Endometrium (tissue), 2 donors: ENCODE results near the gene FAM221B.
A peak's percentile ranks its signal among the peaks of the same experiment; 100 is the strongest.

Experiments used
- FAIRE-seq: peaks from 2 replicates; lab custom pipeline; 2012; peaks lifted over from hg19 to GRCh38; lab: Jason Lieb, UNC
- donor health status: control.
- donor health status: control.

FAM221B gene, protein sequence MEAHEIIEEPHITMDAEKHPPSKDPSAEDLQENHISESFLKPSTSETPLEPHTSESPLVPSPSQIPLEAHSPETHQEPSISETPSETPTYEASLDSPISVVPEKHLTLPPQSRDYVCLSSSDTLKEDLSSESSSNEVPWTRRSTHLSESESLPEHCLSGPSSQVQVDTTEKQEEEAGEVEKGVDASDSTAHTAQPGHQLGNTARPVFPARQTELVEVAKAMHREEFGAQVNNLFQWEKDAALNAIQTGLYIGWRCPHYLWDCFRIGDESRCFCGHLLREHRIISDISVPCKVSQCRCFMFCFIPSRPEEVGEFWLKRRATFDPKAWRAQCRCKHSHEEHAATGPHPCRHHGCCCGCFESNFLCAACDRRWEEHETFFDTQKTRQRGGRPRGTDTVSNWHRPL

DNA sequence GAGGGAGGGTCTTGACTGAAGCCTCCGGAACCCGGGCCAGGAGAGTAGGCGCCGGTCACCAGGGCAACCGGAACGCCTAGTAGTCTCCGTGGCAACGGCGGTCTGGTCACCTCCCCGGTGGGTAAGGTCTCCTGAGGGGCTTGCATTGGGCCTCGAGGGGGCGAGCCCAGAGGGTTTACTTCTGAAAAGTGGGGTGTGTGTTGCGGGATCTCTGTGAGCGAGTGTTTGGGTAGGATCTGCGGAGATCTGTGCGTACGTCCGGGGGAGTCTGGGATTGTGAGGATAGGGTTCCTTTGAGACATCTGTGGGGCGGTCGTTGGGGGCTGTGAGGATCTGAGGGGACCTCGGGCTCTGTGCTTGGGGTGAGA is at the start of gene FAM221B:
TSS of gene FAM221B (minus strand) at position 17 of the 368 bp plus-strand sequence. CDS start 2,571 bp downstream, outside the sequence.
- no peak for FAIRE-seq

DNA sequence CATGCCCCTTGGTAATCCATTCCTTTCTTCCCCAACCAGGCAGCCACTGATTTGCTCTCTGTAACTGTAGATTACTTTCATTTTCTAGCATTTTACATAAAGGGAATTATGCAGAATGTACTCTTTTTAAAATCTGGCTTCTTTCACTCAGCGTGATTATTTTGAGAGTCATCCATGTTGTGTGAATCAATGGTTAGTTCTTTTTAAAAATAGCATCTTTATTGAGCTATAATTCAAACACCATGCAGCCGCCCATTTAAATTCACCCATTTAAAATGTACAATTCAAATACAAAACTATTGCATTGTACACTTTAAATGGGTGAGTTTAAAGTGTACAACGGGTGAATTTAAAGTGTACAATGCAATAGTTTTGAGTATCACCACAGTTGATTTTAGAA is 44.0 kb upstream of the FAM221B start:
- no peak for FAIRE-seq

DNA sequence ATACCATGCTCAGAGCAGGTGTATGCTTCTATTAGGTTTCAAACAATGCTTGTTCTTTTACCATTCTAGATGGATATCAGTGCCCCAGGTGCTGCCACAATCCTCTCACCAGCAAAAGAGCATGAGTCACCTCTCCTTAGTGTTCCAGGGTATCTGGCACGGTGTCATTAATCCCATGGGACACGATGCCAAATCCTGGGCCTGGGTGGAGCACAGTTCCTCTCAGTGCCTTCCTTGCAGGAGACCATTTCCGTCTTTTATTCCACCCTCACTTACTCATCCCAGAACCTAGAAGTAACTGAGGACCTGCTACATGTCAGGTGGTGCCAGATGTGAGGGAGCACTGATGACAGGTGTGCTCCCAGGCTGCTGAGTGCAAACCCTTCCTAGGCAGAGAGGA is 43.0 kb upstream of the FAM221B start:
- FAIRE-seq: no peak

DNA sequence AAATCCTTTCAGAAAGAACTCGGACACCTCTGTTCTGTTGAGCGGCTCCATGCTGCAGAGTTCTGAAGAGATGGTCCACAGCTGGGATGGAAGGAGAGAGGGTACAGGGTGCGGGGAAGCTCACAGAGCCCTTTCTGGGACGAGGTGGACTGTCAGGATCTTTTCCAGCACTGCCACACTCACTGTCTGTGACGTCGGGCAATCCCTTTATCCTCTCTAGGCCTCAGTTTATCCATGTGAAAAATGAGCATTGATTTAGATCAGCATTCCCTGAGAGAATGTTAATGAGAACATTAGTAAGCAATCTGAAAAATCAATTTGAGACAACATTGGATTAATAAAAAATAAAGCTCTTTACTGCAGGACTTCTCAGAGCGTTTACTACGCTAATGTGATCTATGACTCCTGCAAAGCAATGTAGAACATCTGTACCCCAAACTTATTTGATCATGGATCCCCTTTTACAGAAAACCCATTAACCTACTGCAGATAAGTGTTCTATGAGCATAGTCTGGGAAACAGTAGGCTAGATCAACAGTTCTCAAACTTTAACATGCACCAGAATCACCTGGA is 41.9 kb upstream of the FAM221B start, which contains the start of gene OR13J1:
TSS of gene OR13J1 (minus strand) at position 51 of the 573 bp plus-strand sequence. CDS start at position 51, 0 bp downstream.
- FAIRE-seq: no peak

DNA sequence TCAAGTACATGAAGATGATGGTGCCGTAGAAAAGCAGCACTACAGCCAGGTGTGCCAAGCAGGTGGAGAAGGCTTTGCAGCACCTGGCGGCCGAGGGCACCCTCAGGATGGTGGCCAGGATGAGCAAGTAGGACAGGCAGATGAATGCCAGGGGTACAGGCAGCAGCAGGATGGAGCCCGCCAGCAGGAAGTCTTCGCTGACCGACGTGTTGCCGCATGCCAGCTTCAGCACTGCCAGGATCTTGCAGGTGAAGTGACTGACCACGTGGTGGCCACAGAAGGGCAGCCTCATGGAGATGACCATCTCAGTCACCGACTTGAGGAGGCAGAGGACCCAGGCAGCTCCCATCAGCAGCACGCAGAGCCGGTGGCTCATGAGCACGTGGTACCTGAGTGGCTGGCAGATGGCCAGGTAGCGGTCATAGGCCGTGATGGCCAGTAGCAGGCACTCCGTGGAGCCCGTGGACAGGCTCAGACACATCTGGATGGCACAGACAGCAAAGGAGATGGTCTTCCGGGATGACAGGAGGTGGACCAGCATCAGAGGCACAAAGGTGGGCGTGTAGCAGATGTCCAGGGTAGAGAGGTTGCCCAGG is 41.2 kb upstream of the FAM221B start:
- no peak for FAIRE-seq

DNA sequence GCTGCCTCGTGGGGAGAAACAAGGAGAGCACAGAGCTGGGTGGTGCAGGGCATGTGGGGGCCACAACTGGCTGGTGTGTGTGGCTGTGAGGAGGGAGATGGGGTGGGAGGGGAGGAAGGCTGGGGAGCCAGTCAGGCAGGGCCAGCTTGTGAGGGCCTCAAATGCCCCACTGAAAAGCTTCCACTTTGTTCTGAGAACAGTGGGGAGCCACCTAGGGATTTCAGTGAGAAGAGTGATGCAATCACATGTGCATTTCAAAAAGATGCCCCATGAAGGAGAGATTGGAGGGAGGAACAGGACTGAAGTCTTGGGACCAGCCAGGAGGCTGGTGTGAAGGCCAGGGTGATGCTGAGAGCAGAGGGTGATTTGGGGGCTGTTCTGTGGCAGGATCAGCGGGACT is 40.4 kb upstream of the FAM221B start:
- FAIRE-seq: no peak

DNA sequence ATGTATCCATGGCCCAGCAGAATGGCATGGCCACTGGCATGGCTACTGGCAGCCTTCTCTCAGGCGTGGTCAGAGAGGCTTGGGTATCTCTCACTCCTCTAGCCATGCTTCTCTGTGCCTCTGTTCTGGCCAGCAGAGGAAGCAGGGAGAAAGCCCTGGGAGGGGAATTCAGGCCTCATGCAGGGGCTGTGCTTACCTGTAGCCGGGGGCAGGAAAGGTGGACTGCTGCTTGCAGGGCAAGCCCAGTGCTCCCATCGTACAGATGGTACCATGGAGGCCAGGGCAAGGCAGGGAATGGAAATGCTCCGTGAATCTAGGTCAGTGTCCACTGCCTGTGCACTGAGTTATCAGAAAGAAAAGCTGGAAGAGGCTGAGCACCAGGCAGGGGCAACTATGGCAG is 39.0 kb upstream of the FAM221B start:
- no peak for FAIRE-seq

DNA sequence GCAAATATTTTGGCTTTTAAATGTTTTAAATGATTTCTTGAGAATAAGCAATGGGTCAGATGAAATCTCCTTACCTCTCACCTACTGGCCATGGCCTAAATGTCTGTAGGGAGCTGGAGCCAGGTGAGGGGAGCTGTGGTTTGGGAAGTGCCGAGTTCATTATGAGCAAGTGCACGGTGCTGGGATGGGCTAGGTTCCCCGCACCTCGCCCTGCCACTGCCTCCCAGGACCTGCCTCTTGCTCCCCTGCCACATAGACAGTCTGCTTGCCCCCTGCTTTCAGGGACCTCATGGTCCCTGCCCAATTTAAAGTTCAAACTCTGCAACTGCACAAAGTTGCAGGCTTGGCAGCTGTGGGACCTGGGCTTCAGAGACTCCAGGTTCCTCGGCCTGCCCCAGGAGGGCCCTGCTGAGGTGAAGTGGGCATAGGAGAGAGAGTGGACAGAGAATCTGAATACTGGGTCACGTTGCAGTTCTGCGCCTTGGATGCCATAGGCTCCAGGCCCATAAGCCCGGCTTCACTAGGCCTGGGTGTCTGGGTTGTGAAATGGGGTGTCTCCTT is 36.2 kb upstream of the FAM221B start:
- no peak for FAIRE-seq

DNA sequence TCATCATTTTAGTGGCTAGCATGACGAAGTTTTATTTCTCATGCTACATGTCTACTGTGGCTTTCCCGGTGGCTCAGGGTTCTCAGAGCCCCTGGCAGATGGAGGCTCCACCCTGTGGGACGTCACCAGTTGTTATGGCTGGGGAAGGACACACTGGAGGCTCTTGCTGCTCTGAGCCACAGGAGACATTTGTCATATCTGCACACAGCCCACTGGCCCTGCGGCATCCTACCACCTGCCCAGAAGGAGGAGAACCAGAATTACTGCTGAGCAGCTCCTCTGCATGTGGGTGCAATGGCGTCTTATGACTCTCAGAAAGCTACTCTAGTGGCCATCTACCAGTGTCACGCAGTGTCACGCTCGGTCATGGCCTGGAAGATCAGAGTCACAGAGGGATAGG is 35.1 kb upstream of the FAM221B start:
- no peak for FAIRE-seq

DNA sequence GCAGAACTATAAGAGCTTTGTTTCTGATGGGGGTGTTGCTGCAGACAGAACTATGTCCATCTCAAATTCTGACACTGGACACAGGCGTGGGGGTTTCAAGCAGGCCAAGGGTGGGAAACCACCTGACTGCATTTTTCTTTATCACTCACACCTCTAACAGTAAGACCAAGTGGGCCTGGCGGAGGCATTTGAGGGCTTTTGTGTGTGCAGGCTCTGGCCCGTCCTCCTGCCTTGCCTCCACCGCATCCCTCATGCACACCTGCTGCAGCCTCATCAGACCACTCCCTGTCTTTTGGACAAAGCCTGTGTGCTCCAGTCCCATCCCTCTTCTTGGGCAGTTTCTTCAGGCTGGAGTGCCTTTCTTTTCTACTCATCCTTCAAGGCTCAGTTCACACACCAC is 33.8 kb upstream of the FAM221B start:
- FAIRE-seq: no peak

DNA sequence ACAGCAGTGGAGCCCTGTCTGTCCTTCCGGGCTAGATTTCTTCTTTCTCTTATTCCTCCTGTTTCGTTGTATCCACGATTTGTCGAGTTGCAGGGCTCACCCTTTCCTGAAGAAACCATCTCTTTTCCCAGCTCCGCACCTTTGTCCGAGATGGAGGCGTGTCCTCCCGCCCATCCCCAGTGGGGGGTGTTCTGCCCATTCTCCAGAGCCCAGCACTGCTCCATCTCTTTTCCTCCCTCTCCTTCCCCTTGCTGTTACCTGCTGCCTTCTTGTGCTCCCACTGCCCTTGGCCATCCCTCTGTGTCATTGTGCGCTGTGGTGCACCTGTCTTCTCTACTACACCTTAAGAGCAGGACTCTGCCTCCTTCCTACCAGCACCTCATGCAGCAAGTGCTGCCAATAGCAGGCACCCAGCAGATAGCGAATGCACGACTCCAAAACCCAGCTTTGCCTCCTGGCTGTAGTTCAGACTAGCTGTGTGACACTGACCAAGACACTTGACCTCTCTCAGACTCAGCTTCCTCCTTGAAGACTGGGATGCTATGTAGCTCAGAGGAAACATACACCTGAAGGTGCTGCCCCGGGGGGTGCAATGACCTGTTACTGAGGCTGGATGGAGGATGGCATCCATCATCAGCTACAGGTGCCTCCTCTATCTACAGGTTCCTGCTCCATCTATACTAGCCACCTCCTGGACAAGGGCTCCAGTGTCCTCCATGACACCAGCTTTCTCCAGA is 32.8 kb upstream of the FAM221B start:
- FAIRE-seq: no peak

DNA sequence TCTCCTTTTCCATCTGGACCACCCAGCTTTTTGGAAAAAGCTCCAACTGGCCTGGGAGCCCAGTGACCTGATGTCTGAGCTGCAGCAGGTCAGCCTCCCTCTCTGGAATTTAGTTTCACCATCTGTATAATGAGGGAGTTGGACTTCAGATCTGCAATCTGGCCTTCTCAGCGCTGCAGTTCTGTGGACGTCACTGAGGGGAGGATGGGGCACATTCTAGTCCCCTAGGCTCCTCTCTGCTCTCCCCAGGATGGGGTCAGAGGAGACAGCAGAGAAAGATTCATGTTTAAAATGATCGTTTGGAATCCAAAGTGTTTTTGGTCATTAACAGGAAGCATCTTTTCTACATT is 31.4 kb upstream of the FAM221B start:
- FAIRE-seq: peak; percentile 96

DNA sequence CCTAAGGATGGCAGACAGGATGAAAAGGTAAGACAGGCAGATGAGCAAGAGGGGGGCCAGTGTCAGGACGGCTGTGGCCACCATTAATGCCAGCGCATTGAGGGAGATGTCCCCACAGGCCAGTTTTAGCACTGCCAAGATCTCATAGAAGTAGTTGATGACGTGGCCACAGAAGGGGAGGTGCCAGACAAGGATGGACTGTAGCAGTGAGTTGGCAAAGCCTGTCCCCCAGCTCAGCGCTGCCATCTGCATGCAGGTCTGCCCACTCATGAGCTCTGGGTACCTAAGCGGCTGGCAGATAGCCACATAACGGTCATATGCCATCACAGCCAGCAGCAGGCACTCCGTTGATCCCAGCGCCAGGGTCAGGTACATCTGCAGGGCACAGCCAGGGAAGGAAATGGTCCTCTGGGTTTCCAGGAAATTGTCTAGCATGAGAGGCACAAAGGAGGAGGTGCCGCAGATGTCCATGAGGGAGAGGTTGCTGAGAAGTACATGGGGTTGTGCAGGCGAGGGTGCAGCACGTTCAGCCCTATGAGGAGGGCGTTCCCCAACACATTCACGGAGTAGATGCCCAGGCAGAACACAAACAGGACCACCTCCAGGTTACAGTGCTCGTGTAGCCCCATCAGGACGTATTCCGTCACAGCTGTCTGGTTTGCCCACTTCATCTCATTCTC is 30.9 kb upstream of the FAM221B start:
- no peak for FAIRE-seq

DNA sequence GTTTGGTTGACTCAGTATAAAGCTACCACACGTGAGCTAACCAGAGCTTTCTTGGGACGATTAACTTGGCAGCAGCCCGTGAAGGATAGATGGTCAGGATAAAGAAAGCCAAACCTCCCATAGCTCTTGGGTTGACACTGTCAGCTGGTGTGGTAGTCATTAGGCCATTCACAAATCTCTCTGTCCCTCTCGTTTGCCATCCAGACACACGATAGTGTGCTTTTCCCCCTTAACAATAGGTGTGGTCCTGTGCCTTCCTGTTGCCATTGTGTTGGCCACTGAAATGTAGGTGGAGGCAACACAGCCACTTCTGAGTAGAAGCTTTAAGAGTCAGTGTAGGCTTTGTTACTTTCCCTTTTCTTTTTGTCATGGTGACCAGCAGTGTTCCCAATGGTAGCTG is 29.9 kb upstream of the FAM221B start:
- FAIRE-seq: no peak

DNA sequence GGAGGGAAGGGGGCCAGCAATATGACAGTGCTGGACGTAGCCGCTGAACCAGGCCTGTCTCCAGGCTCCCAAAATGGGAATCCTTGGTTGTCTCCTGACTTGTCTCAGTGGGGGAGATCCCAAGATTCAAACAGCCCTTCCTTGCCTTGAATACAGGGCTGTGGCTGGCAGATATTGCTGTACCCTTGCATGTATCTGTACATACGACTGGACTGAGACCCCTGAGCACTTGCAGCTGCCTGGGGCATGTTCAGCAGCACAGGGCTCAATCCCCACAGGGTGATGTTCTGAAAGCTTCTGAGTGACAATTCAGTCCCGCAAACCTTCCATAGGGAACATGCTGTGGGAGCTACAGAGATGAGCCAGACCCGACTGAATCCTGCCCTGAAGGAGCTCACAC is 28.4 kb upstream of the FAM221B start:
- FAIRE-seq: no peak

DNA sequence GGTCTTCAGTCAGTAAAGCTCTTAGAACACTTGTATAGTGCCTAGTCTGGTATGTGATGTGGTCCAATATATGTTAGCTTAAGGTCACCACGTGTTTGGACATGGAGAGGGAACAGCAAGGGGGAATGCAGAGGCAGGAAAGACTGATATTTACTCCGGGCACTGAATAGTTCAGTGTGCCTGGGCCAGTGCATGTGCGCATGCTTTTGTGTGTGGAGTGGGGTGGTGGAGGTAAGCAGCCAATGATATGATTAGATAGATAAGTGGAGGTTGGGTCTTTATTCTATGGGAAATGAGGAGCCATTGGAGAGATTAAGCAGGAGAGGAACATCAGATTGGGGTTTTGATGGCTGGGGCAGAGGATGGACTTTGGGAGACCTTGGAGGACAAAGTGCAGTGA is 27.7 kb upstream of the FAM221B start:
- FAIRE-seq: no peak

DNA sequence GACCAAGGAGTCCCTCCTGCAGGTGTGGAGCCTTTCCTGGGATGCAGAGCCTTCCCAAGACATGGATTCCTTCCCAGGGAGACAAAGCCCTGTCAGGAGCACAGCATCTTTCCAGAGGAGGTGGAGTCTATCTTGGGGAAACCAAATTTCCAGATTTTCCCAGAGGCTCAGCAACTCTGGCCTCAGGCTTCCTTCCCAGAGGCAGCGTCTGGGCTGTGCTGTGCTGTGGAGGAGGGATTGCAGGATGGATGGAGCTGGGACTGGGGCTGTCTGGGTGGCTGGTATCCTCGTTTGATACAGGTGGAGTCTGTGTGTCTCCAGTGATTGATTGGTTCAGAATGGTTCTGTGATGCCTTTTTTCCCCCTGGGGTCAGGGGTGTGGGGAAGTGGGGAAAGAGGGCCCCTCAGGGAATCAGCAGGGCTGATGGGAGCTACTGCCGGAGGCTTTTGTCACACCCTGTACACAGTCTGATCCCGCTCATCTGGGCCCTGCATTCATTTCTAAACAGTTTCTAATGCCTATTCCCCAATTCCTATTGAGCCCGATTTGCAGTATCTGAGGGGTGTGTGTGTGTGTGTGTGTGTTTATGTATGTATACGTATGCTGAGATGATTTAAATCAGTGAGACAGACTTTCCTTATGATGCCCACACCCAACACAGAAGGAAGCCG is 25.7 kb upstream of the FAM221B start:
- no peak for FAIRE-seq

DNA sequence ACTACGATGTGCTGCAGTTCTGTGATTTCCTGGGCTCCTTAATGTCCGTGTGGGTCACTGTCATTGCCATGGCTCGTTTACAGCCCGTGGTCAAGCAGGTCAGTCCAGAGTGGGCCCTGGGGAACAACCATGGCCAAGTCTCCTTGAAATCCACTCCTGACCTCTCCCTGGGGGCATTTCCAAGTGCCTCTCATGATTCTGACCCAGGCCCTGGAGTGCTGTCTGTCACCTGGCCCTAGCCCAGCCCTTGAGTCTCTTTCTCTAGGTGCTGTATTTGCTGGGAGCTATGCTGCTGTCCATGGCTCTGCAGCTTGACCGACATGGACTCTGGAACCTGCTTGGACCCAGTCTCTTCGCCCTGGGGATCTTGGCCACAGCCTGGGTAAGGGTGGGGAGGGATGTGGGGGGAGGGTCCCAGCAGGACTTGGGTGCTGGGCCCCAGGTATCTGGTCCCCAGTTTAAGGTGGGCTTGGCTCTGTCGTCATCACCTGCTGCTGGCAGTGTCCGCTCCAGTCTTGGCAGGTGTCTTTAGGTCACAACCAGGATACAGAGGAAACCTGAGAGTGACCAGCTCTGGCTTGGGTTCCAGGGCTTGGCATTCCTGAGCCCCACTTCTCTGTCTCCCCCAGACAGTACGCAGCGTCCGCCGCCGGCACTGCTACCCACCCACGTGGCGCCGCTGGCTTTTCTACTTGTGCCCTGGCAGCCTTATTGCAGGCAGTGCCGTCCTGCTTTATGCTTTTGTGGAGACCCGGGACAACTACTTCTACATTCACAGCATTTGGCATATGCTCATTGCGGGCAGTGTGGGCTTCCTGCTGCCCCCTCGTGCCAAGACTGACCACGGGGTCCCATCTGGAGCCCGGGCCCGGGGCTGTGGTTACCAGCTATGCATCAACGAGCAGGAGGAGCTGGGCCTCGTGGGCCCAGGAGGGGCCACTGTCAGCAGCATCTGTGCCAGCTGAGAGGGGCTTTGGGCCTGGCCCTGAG is 24.6 kb upstream of the FAM221B start:
- FAIRE-seq: no peak

DNA sequence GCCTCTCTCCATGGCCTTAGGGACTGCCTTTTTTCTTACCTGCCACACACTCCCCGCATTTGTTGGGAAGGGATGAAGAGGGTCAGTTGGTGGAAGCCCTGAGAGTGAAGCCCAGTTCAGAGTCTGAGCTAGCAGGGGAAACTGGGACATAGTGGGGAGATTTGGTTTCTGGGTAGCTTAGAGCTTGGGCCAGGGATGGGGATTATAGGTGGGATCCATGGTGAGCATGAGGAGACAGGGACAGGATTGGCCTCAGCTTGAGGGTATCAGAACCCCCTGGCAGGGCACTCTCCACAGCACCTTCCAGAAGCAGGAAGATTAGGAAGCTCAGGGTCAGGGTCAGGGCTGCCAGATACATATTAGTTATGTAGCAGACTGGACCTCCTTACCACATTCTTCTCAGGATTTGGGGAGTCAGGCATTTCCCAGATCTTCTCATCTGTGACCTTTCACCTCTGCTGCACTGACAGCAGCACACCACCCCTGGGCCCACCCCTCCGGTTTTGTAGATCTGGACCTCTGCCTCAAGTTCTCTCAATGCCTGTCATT is 23.8 kb upstream of the FAM221B start:
- no peak for FAIRE-seq
